ENCODE measurements around the gene IGIP.
A peak's percentile ranks its signal among the peaks of the same experiment; 100 is the strongest.

Gene IGIP

DNA sequence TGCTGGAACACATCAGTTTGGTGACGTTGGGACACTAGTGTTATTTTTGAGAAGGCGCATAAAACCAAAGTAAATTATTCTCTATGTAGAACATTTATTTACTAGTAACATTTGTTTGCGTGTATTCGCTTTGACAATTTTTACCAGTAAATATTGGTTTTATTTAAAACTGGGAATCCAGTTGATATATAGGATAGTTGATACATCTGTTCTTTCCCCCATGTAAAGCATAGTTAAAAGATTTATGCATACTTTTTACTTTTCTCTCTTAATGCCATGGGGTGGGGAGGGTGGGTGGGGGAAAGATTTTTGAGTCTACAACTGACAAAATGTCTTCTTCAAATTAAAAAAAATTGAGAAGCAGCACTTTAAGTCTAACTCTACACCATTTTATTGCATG lies at the start of gene IGIP:
TSS of gene IGIP (plus strand) at position 301 of the 400 bp plus-strand sequence. CDS start 2,540 bp downstream, outside the sequence.
- no peak for FAIRE-seq

GRCh38 chr5:140076142-140076541 lies 49.6 kb upstream of the IGIP start:
- peak; percentile 67 for FAIRE-seq

- no peak for FAIRE-seq
These were observed 48.9 kb upstream of the IGIP start for GRCh38 chr5:140076788-140077187.

- FAIRE-seq, result no peak
These were observed 42.6 kb upstream of the IGIP start for GRCh38 chr5:140083120-140083519.

DNA sequence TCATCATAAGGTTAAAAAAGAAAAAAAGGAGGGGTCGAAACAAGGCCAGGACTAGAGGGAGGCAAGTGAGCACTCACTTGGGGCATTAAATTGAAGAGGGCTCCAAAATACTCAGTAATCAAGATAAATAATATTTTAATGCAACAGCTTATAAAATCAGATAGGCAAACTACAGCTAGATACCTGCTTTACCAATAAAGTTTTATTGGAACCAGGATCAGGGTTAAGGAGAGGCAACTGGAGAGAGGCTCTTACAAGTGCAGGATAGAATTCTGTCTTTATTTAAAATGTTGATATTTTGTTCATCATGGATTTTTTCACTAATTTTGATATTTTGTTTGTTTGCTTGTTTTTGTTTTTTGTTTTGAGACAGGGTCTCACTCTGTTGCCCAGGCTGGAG lies 42.1 kb upstream of the IGIP start:
- FAIRE-seq, result no peak

- FAIRE-seq, result no peak
These were observed 41.2 kb upstream of the IGIP start for GRCh38 chr5:140084541-140084940.

GRCh38 chr5:140090251-140090650 lies 35.5 kb upstream of the IGIP start:
- FAIRE-seq, result no peak

DNA sequence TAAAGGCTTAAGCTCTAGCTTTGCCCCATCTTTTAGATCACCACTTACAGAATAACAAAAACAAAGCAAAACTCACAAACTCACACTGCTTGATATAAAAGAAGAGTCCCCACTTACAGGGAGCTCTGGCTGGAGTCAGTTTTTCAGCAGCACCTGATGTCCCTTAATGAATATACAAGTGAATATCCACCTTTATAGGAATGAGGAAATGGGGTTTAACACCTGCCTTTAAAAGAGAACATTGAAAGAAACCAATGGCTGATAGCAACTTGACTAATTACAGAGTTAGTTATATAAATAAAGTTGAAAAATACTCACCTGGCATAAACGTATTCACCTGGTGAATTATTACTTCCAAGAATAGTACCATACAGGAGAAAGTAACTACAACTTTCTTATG lies 32.6 kb upstream of the IGIP start:
- no peak for FAIRE-seq

GRCh38 chr5:140093866-140094265 lies 31.9 kb upstream of the IGIP start:
- FAIRE-seq, result no peak

- FAIRE-seq, result no peak
These were observed 30.8 kb upstream of the IGIP start for GRCh38 chr5:140094889-140095288.

DNA sequence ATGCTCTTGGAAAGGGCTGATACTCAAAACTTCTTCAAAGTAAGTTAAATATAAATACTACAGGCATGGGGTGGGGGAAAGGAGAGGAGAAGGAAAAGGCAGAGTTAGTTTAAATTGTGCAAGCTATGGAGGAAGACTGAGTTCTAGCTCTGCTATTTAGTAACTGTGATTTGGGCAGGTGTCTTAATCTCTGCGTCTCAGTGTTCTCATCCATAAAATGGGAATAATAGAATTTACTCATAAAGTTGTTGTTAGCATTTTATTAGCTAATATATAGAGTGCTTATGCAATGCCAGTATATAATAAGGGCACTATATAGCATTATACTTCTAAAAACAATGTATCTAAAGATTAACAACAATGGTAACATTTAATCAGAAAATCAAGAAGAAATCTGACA lies 24.6 kb upstream of the IGIP start:
- no peak for FAIRE-seq

DNA sequence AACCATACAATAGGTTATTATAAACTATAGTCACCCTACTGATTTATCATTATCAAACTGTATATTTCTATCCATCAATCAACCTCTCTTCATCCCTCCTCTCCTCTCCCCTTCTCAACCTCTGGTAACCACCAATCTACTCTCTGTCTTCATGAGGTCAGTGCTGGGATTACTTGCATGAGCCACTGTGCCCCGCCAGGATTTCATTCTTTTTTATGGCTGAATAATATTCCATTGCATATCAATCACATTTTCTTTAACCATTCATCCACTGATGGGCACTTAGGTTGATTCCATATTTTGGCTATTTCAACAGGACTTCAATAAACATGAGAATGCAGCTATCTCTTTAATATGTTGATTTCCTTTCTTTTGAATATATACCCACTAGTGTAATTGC lies 22.6 kb upstream of the IGIP start:
- no peak for FAIRE-seq

DNA sequence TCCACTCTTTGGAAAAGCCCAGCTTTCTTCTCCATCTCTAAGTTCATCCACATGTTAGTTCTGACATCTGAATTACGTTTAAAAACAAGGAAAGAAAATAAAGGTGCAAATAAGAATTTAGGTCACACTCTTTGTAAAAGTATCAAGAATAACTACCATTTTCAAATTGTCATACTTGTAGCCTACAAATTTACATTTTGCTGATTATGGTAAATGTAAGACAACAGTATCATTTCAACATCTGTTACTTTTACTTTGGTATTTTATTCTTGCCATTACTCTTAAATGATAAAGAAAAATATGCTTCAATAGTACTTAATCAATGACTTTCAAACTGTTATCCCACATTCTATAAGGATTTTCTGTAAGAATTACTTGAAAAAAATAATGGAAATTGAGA lies 21.6 kb upstream of the IGIP start:
- no peak for FAIRE-seq

GRCh38 chr5:140106101-140106500 lies 19.6 kb upstream of the IGIP start:
- FAIRE-seq, result peak; percentile 59

GRCh38 chr5:140106805-140107311 lies 18.9 kb upstream of the IGIP start:
- no peak for FAIRE-seq

DNA sequence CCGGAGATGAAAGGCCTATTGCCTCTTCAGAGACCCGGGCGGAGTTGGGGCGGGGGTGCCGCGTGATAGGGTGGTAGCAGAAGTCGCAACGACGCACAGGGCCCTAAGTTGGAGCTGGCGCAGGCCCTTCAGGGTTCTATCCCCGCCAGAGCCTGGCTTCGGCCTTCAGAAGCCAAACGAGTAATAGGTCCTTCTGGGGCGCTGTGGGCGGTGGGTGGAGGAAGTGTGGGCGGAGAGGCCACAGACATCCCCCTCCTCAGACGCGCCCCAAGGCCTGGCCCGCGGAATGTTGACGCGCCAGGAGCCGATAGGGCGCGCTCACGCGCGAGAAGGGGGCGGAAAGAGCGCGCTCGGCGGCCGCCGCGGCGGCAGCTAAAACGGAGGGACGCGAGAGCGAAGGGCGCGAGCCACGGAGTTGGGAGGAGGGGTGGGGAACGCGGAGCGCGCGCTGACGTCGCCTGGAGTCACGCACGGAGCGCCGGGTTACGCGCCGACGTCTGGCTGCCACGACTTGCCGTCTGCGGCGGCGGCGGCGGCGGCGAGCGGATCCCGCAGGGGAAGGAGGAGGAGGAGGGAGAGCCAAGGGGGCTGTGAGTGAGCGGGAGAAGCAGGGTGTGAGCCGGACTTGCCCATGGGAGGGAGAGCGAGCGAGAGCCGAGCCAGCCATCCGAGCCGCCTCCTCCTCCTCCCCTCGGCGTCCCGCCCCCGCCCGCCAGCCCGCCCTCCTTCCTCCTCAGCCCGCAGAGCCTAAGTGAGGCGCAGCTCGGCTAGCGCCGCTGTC lies 18.2 kb upstream of the IGIP start:
- no peak for FAIRE-seq

GRCh38 chr5:140108093-140109017 lies 17.4 kb upstream of the IGIP start:
- no peak for FAIRE-seq

DNA sequence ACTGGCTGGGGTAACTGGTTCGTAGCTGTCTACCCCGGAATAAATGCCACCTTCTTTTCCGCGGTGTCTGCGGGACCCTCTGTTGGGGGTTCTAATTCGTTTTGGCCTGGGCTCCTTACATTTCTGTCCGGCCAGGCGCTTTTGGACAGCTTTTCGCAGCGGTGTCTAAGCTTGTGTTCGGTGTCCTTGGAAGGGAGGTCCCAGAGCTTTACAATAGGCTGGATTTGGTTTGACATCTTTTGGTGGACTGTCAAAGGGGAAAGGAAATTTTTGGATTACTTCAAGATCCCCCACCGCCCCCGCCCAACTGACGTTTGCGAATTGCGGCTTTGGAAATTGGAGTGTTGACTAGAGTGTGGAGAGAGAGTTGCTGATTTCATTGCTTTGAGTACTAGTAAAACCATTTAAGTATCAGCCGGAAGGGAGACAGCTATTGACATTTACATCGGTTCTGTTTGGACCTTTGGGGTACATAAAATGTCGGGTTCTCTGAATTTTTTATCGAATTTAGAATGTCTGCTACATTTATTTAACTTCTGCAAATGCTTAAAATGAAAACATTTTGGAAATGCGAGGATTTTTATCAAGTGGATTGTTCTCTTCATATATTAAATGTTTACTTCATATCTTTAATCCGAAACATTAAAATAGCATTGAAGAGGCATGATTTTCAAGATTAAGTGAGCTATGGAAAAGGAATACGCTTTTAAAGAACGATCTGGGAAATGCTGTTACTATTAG lies 16.5 kb upstream of the IGIP start:
- no peak for FAIRE-seq

GRCh38 chr5:140109759-140110645 lies 15.7 kb upstream of the IGIP start:
- FAIRE-seq, result peak; percentile 11

- no peak for FAIRE-seq
These were observed 15.1 kb upstream of the IGIP start for GRCh38 chr5:140110646-140110957.

DNA sequence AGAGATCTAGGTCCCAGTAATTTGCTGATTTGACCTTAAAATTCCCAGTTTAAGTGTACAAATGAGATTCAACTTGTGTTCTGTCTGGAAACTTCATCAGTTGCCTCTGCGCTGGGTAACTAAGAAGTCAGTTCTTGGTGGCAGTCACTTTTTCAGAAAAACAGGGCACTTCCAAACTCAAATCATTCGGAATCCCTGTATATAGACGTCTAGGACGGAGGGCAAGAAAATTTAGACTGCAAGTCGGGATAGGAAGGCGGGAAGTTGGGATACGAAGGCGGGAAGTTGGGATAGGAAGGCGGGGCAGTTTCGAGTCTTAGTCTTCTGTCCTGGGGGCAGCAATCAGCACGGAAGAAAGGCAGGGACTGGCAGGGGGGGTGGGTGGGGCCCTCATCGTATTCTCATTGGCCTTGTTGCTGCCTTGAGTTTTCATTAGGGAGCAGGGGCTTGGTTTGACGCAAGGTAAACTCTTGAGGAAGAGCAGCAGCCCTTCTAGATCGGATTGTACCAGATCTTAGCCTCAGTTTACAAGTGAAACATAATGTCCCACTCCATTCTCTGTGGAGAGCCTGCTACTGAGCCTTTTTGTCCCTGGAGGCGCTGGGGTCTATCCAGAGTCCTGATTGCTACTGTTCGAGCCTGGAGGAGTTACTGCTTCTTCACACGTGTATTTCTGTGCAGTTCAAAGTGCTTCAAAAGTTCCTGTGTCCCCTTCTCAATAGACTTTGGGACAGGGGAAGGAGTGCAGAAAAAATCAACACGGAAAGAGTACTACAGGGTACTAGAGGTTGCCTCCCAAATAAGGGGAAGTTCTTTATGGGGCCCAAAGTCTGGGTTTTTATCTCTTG lies 14.5 kb upstream of the IGIP start:
- FAIRE-seq, result no peak

Data from A204.1 (cell line).